Esophagus squamous epithelium (tissue), 4 donors: ENCODE measurements around the gene SNX21.
A peak's percentile ranks its signal among the peaks of the same experiment; 100 is the strongest.

Experiments used
- POLR2A ChIP-seq, 4 donors: fragments of 450-650 bp; IDR thresholded peaks; one replicate each; pipeline ENCODE4 v1.6.1; 2017; ENCODE audit warnings: antibody characterized with exemption in 4 of 4, mild to moderate bottlenecking in 4 of 4, moderate library complexity in 3 of 4
- TF ChIP-seq, protein P1 (sequence below), 6 experiments: fragments of 450-650 bp in 4 of 6; fragments of 200-600 bp in 2 of 6; sonication (generic) in 2 of 6; IDR thresholded peaks; one replicate each; pipeline ENCODE4 v1.5.1; 2016 to 2019; ENCODE audit warnings: antibody characterized with exemption in 6 of 6, mild to moderate bottlenecking in 4 of 6, moderate library complexity in 4 of 6

- TF ChIP-seq, protein P1, sequence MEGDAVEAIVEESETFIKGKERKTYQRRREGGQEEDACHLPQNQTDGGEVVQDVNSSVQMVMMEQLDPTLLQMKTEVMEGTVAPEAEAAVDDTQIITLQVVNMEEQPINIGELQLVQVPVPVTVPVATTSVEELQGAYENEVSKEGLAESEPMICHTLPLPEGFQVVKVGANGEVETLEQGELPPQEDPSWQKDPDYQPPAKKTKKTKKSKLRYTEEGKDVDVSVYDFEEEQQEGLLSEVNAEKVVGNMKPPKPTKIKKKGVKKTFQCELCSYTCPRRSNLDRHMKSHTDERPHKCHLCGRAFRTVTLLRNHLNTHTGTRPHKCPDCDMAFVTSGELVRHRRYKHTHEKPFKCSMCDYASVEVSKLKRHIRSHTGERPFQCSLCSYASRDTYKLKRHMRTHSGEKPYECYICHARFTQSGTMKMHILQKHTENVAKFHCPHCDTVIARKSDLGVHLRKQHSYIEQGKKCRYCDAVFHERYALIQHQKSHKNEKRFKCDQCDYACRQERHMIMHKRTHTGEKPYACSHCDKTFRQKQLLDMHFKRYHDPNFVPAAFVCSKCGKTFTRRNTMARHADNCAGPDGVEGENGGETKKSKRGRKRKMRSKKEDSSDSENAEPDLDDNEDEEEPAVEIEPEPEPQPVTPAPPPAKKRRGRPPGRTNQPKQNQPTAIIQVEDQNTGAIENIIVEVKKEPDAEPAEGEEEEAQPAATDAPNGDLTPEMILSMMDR (IDR thresholded peaks at IDR 0.05) = peak; percentile 10 to 49 (median 34)
- TF ChIP-seq POLR2A (IDR thresholded peaks at IDR 0.05) = no peak
These were observed 9.4 kb upstream of the SNX21 start for GRCh38 chr20:45823949-45824835.
